ENCODE measurements around the gene MTFMT. TPM values are rescaled to one million over a fixed set of nuclear protein-coding genes. Genes with fewer than 3 reads are reported as not detected.

MTFMT gene
- total RNA-seq, 1 experiment from 2014 or later, result 30.4 TPM

DNA sequence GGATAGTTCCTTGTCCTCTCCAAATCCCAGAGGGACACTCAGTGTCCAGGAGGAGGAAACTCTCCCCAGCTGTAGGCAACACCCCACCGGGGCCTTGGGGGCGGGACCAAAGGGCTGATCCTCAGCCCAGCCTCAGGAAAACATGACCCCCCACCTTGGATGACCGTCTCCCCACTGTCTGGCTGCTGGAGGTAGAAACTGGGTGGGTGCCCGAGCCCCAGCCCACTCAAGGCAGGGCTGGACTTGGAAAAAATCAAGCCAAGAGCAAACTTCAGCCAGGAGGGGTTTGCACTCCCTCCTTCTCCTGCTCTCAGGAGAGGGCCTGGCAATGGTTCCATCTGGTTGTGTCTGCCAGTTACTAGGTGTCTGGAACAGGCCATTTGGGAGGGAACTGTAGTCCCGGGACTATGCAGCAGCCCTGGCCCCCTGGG lies 42.0 kb upstream of the MTFMT start:
- no peak overlapping the region for H3K27ac ChIP-seq (ENCODE audit: low read depth, low read length)
- CTCF ChIA-PET, result no interaction called here
- no peak overlapping the region for H2AFZ ChIP-seq (ENCODE audit: low read depth, low read length, poor library complexity, severe bottlenecking)
- no peaks in the 10 kb centered on the region for H3K27me3 ChIP-seq (ENCODE audit: insufficient read depth, low read length)
- no peaks in the 10 kb centered on the region for H3K79me2 ChIP-seq (ENCODE audit: insufficient read depth, low read length)
- no peaks in the 10 kb centered on the region for H3K4me1 ChIP-seq (ENCODE audit: control insufficient read depth in 1 of 2, insufficient read depth in 2 of 2, low read length in 2 of 2)
- DNase-seq (ENCODE audit: low read depth, low spot score) (no peak), ATAC-seq (no peak)
- no TSS peak for BruUV-seq (replicated peaks)
- no peak overlapping the region for H3K4me2 ChIP-seq (ENCODE audit: low read length)
- H3K9me3 ChIP-seq (ENCODE audit: control insufficient read depth in 1 of 2, insufficient read depth in 1 of 2, low read depth in 1 of 2, low read length in 2 of 2), result no peaks in the 10 kb centered on the region
- TF ChIP-seq EZH2 (IDR thresholded peaks at IDR 0.05), result no peak
- TF ChIP-seq CEBPB (IDR thresholded peaks at IDR 0.05; ENCODE audit: low read depth), result no peak
- TF ChIP-seq SRF (IDR thresholded peaks at IDR 0.05; ENCODE audit: low read depth), result no peak
- TF ChIP-seq EGR1 (IDR thresholded peaks at IDR 0.05; ENCODE audit: low read depth), result no peak
- TF ChIP-seq RAD21 (IDR thresholded peaks at IDR 0.05; ENCODE audit: low read depth), result no peak
- no peak for TF ChIP-seq JUND (IDR thresholded peaks at IDR 0.05)
- no peak for TF ChIP-seq POLR2AphosphoS5 (IDR thresholded peaks at IDR 0.05; ENCODE audit: low read depth, low read length)
- TF ChIP-seq TCF7L2 (IDR thresholded peaks at IDR 0.05; ENCODE audit: borderline replicate concordance, extremely low read depth, insufficient read depth, insufficient read length), result no peak
- TF ChIP-seq, protein P1, sequence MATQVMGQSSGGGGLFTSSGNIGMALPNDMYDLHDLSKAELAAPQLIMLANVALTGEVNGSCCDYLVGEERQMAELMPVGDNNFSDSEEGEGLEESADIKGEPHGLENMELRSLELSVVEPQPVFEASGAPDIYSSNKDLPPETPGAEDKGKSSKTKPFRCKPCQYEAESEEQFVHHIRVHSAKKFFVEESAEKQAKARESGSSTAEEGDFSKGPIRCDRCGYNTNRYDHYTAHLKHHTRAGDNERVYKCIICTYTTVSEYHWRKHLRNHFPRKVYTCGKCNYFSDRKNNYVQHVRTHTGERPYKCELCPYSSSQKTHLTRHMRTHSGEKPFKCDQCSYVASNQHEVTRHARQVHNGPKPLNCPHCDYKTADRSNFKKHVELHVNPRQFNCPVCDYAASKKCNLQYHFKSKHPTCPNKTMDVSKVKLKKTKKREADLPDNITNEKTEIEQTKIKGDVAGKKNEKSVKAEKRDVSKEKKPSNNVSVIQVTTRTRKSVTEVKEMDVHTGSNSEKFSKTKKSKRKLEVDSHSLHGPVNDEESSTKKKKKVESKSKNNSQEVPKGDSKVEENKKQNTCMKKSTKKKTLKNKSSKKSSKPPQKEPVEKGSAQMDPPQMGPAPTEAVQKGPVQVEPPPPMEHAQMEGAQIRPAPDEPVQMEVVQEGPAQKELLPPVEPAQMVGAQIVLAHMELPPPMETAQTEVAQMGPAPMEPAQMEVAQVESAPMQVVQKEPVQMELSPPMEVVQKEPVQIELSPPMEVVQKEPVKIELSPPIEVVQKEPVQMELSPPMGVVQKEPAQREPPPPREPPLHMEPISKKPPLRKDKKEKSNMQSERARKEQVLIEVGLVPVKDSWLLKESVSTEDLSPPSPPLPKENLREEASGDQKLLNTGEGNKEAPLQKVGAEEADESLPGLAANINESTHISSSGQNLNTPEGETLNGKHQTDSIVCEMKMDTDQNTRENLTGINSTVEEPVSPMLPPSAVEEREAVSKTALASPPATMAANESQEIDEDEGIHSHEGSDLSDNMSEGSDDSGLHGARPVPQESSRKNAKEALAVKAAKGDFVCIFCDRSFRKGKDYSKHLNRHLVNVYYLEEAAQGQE (IDR thresholded peaks at IDR 0.05; ENCODE audit: low read depth), result no peak
- TF ChIP-seq, protein P2, sequence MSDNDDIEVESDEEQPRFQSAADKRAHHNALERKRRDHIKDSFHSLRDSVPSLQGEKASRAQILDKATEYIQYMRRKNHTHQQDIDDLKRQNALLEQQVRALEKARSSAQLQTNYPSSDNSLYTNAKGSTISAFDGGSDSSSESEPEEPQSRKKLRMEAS (IDR thresholded peaks at IDR 0.05), result no peak
- TF ChIP-seq ELF1 (IDR thresholded peaks at IDR 0.05; ENCODE audit: borderline replicate concordance, low read depth), result no peak
- TF ChIP-seq, protein P3, sequence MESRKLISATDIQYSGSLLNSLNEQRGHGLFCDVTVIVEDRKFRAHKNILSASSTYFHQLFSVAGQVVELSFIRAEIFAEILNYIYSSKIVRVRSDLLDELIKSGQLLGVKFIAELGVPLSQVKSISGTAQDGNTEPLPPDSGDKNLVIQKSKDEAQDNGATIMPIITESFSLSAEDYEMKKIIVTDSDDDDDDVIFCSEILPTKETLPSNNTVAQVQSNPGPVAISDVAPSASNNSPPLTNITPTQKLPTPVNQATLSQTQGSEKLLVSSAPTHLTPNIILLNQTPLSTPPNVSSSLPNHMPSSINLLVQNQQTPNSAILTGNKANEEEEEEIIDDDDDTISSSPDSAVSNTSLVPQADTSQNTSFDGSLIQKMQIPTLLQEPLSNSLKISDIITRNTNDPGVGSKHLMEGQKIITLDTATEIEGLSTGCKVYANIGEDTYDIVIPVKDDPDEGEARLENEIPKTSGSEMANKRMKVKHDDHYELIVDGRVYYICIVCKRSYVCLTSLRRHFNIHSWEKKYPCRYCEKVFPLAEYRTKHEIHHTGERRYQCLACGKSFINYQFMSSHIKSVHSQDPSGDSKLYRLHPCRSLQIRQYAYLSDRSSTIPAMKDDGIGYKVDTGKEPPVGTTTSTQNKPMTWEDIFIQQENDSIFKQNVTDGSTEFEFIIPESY (IDR thresholded peaks at IDR 0.05; ENCODE audit: extremely low read depth, insufficient replicate concordance, low read length), result no peak
- no peak for TF ChIP-seq EZH2phosphoT487 (IDR thresholded peaks at IDR 0.05; ENCODE audit: borderline replicate concordance)
- TF ChIP-seq SP1 (IDR thresholded peaks at IDR 0.05; ENCODE audit: low read depth), result no peak
- TF ChIP-seq, protein P4, sequence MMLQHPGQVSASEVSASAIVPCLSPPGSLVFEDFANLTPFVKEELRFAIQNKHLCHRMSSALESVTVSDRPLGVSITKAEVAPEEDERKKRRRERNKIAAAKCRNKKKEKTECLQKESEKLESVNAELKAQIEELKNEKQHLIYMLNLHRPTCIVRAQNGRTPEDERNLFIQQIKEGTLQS (IDR thresholded peaks at IDR 0.05), result no peak
- TF ChIP-seq, protein P5, sequence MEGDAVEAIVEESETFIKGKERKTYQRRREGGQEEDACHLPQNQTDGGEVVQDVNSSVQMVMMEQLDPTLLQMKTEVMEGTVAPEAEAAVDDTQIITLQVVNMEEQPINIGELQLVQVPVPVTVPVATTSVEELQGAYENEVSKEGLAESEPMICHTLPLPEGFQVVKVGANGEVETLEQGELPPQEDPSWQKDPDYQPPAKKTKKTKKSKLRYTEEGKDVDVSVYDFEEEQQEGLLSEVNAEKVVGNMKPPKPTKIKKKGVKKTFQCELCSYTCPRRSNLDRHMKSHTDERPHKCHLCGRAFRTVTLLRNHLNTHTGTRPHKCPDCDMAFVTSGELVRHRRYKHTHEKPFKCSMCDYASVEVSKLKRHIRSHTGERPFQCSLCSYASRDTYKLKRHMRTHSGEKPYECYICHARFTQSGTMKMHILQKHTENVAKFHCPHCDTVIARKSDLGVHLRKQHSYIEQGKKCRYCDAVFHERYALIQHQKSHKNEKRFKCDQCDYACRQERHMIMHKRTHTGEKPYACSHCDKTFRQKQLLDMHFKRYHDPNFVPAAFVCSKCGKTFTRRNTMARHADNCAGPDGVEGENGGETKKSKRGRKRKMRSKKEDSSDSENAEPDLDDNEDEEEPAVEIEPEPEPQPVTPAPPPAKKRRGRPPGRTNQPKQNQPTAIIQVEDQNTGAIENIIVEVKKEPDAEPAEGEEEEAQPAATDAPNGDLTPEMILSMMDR (IDR thresholded peaks at IDR 0.05 in 2 of 3, conservative IDR thresholded peaks at IDR 0.05 in 1 of 3; ENCODE audit: borderline replicate concordance in 1 of 3, insufficient read depth in 1 of 3, low read depth in 2 of 3, low read length in 2 of 3), result no peak
- TF ChIP-seq SIN3A (IDR thresholded peaks at IDR 0.05; ENCODE audit: low read depth), result no peak
- TF ChIP-seq CBX3 (IDR thresholded peaks at IDR 0.05; ENCODE audit: low read depth), result no peak
- TF ChIP-seq ZNF274 (IDR thresholded peaks at IDR 0.05; ENCODE audit: low read depth, low read length), result no peak
- no peak overlapping the region for H3K4me3 ChIP-seq (replicated peaks in 1 of 2; ENCODE audit: low read depth in 1 of 2, low read length in 2 of 2)
- no peak overlapping the region for H3K9ac ChIP-seq (ENCODE audit: low read length)
- no peaks in the 10 kb centered on the region for H3K36me3 ChIP-seq (ENCODE audit: control insufficient read depth in 1 of 2, insufficient read depth in 2 of 2, low read length in 2 of 2)
- POLR2A ChIA-PET, result no interaction called here
- intact Hi-C loops (cut with micrococcal nuclease), result no loop called here
- RAD21 ChIA-PET (ENCODE audit: low non-redundant PET in 1 of 2, low total read pairs in 2 of 2, uncharacterized antibody in 2 of 2, unreplicated experiment in 2 of 2), result no interaction called here
- H4K20me1 ChIP-seq (ENCODE audit: insufficient read depth), result no peaks in the 10 kb centered on the region
- H3K9me2 ChIP-seq (ENCODE audit: insufficient read depth), result no peaks in the 10 kb centered on the region

Data from HCT116 (cell line).